SH-SY5Y (cell line): ENCODE measurements around the gene ADCY2.

ENCODE experiments used
- GATA2 ChIP-seq: IDR thresholded peaks from 2 replicates; pipeline ENCODE4 v1.6.1; 2011; ENCODE audit warnings: mild to moderate bottlenecking, low read depth, low read length
- GATA3 ChIP-seq: IDR thresholded peaks from 2 replicates; pipeline ENCODE4 v1.6.1; 2011; ENCODE audit warnings: low read depth, mild to moderate bottlenecking, low read length, moderate library complexity

Gene ADCY2

DNA sequence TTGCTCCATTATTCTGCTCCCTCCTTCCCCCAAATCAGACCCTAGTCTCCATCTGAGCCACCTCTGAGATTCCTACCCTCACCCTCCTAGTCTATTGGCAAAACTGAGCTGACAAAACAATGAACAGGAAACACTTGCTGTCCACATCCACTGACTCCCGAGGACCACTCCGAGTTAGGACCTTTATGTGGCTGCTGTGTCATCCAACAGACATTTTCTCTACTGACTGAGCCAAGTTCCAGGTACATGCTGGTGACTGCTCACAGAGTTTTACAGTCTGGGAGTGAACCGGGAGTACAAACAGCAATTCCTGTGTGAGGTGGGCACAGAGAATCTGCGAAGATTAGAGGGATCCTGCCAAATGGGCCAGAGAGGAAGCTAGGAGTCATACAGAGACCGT is 415.8 kb downstream of the ADCY2 start:
- no peak for TF ChIP-seq GATA3
- no peak for TF ChIP-seq GATA2

DNA sequence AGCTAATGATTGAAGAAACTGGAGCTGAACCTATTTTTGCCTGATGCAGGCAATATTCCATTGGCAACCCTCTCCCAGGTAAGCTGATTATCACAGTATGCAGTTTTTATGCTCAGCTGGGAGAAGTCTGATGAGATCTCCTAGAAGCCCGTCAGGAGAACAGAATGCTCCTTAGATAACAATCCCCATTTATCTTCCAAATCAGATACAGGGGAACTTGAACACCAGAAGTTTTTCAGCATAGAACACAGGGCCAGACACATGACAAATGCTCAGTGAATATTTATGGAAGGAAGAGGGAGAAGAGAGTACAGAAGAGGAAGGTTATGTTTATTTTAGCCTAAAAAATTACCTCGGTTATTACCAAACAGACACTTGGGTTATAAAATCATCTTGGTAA is 417.1 kb downstream of the ADCY2 start:
- no peak for TF ChIP-seq GATA3
- no peak for TF ChIP-seq GATA2

DNA sequence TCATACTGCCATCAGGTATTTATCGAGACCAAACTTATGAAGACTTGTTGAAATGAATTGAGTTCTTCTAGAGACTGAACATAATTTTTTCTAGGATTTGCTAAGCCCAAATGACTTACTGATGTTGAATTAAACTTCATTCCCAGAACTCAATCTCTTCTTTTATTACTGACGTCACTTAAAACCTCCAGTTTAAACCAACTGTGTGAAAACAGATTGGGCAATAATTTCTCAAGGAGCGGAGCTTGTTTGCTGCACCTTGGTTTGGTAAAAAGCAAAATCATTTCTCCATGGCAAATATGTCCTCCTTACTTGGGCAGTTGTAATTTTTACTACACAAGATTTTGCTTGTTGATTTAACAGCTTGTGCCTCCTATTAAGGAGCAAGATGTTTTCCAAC is 417.6 kb downstream of the ADCY2 start:
- TF ChIP-seq GATA2 (no peak), GATA3 (no peak)

DNA sequence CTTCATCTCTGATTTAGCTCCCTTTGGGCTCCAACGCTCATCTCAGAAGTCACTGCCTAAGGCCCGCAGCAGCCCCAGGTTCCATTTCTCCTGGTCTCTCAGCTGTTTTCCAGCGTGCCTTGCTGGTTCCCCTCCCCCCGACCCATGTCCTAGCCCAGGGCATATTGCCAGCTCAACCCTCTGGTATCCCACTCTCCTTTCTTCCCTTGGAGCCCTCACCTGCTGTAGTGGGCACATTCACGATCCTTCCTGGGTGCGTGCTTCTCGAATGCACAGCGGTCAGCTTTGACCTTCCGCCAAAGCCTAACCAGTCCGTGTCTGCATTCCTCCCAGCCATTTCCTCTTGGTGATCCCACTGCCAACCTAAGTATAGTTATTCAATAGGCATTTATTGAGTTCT is 418.9 kb downstream of the ADCY2 start:
- TF ChIP-seq GATA3, result no peak
- no peak for TF ChIP-seq GATA2

DNA sequence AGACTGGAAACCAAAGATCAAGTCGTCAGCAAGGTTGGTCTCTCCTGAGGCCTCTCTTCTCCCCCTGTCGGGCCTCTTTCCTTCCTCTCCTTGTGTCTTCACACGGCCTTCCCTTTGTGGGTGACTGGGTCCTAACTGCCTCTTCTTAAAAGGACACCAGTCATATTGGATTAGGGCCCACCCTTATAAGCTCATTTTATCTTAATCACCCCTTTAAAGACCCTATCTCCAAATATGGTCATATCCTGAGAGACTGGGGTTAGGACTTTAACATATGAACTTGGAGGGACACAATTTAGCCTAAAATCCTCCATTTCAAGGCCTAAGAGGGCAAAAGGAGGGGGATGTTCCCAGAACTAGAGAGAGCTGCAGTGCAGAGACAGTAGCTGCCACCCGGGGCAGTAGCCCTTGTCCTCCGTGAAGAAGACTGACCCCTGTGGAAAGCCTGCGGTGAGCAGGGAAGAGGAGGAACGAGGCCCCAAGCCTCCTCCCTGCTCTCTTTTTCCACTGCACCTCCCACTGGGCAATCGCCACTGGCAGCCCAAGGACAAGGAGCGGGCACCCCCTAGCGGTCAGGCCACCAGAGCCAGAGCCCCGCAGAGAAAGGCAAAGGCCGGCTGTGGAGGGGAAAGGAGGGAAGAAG is 420.1 kb downstream of the ADCY2 start:
- TF ChIP-seq GATA3, result no peak
- TF ChIP-seq GATA2, result no peak

DNA sequence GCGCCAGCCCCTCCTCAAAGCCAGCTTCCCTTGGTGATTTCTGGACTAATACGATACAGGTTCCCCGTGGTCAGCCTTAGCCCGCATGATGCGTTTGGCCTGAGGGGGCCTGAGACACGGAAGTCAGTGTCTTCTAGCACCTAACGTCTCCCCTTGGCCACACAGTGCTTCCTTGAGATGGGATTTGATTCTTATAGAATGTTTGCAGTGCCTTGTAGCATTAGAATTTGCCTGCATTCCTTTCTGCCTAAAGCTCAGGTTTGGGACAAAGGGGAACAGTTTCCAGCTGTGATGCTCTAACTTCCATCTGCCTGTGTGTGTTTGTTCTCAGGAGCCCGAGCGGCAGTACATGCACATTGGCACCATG is 420.6 kb downstream of the ADCY2 start:
- TF ChIP-seq GATA3 (no peak), GATA2 (no peak)

DNA sequence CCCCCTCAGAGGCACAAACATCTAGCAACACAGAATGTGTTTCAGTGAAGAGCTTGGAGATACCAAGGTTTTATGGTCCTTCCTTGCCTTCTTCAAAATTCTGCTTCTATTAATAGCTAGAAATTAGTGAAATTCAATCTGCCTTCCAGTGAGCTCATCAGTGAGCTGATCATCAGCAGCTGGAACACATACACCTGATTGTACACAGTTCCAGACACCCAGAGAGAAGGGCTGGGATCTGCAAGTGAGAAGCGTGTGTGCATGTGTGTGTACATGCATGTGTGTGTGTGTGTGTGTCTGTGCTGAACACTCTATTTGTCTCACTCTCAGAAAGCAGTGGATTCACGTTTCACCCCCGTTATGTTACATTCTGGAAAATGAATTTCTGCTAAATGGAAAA is 426.5 kb downstream of the ADCY2 start:
- TF ChIP-seq GATA2, result no peak
- no peak for TF ChIP-seq GATA3

DNA sequence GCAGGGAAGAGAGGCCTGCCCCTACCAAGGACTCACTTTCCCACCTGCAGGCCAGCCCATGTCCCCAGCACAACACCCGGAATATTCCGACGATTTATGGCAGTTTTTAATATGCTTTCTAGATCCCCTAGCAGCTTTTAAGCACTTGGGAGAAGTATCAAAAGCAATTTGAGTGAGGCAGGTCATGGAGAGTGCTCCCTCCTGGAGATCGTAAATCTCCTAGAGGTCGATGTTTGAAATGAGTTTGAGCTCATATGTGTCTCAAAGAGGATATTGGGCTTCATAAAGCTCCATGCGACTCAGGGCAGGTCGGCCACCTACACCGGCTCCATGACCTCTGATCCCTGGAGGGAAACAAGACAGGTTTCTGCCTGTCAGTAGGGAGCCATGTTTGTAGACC is 427.7 kb downstream of the ADCY2 start:
- TF ChIP-seq GATA2 (no peak), GATA3 (no peak)

DNA sequence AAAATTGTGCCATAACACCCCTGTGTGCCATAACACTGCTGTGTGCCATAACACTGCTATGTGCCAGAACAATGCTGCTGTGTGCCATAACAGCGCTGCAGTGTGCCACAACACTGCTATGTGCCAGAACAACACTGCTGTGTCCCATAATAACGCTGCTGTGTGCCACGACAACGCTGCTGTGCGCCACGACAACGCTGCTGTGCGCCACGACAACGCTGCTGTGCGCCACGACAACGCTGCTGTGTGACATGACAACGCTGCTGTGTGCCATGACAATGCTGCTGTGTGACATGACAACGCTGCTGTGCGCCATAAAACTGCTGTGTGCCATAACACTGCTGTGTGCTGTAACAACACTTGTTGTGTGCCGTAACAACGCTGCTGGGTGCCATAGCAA is 429.1 kb downstream of the ADCY2 start:
- TF ChIP-seq GATA2 (no peak), GATA3 (no peak)

DNA sequence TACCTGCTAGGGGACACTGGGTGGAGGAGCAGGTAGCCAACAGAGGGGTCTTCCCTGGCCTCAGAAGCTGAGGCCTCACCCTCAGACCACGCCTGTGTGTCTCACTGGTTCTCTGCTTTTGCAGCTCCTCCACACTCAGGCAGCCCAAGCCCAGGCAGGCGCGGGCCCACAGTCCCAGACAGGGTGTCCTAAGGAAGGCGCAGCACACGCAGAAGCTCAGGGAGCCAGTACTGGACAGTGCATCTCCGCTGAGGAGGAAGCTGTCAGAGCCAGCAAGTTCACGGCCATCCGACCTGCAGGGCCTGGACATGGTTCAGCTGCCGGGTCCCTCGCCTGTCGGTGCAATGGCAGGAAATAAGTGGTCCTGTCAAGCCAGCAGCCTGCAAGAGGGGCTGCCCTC is 429.7 kb downstream of the ADCY2 start:
- TF ChIP-seq GATA3 (no peak), GATA2 (no peak)

DNA sequence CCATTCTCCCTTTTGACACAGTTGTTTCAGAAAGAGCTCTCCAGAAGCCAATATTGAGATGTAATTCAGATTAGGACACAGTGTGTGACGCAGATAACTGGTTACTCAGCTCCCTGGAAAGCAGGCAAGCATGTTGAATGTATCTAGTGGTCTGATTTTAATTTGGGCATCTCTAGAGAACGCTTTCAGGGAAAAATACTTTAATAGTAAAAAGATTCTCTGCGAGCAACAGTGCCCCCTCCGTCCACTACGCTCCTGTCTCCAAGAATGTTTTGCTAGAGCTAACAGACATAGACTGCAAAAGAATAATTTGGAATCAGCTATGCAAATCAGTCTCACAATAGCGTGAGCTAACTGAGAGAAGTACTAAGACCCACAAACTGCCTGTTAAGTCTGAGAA is 431.7 kb downstream of the ADCY2 start:
- no peak for TF ChIP-seq GATA2
- no peak for TF ChIP-seq GATA3

DNA sequence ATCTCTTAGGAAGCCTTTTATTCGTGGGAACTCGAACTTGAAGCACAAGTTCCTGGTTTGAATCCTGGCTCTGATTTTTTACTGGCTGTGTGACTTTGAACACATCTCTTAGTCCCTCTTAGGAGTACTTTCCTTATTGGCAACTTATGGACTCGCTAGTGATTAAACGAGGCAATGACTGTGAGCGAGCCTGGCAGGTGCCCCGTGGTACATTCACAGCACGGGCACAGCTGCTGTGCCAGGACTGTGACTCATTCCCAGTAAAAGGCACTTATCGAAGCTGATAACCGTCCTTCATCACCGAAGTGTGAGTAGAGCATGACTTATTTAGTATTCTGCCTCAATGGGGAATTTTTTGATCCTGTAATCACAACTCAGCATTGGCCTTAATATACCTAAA is 432.3 kb downstream of the ADCY2 start:
- TF ChIP-seq GATA2 (no peak), GATA3 (no peak)

DNA sequence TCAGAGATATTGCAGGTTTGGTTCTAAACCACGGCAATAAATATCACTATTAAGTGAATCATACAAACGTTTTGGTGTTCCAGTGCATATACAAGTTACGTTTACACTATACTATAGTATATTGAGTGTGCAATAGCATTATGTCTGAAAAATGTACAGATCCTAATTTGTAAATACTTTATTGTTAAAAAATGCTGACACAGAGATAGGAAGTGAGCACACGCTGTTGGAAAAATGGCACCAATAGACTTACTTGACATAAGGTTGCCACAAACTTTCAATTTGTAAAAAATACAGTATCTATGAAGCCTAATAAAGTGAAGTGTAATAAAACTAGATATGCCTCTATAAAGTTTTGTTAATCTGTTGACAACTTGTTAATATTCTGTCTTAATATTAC is 439.0 kb downstream of the ADCY2 start:
- TF ChIP-seq GATA3 (no peak), GATA2 (no peak)

DNA sequence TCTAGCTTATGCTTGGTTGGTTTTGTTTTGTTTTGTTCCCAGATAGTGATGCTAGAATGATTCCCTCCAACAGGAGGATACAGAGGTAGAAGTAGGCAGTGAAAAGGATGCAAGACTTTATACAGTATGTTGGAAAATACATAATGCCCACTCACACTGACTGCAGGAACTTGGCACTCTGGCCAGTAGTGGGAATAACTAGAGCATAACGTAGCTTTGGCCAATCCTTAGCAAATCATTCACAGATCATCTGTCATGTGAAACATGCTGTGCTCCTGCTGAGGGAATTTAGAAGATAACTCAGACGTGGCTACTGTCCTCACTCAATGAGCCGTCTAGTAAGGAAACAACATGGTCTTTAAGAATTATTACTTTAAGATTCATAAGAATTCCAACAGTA is 441.5 kb downstream of the ADCY2 start:
- TF ChIP-seq GATA3 (no peak), GATA2 (no peak)

DNA sequence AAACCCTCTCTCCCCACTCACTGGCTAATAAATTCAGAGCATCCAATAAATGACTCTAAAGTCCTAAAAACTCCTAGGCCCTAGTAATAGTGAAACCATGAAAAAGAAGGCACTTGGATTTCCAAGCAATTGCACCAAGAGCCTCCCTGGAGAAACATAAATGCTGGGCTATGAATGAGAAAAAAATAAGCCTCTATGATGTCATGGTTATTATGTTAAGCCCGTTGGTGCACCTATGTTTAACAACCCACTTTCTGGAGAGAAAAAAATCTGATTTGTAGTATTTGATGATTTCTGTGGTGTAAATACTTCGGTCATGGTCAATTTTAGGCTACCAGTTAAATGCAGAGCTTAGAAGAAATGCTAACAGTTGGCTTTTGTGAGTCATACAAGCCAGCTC is 446.6 kb downstream of the ADCY2 start:
- no peak for TF ChIP-seq GATA2
- TF ChIP-seq GATA3, result no peak

DNA sequence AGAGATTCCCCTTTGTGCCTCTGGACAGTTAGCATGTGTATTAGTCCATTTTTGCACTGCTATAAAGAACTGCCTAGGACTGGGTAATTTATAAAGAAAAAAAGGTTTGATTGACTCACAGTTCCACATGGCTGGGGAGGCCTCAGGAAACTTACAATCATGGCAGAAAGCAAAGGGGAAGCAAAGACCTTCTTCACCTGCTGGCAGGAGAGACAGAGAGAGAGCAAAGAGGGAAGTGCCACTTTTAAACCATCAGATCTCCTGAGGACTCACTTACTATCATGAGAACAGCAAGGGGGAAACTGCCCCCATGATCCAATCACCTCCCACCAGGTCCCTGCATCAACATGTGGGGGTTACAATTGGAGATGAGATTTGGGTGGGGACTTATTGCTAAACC is 449.0 kb downstream of the ADCY2 start:
- TF ChIP-seq GATA2 (no peak), GATA3 (no peak)
